ENCODE data around the gene MEMO1. TPM values are rescaled to one million over a fixed set of nuclear protein-coding genes. Genes with fewer than 3 reads are reported as not detected.

Gene MEMO1
- total and polyA plus RNA-seq, 2 donors (not counting 1 experiment from before 2014, with no cell fraction given) = 44.8 to 65.8 TPM

GRCh38 chr2:31932589-31932988, 78.2 kb downstream of the MEMO1 start:
- H3K36me3 ChIP-seq (replicated peaks in 1 of 2; ENCODE audit: control extremely low read depth in 1 of 2, control insufficient read depth in 1 of 2, extremely low read depth in 1 of 2, insufficient read depth in 2 of 2, low read length in 1 of 2) = peaks cover 4 to 11% of the 10 kb centered on the region in 2 experiments
- H3K9me3 Mint-ChIP-seq (ENCODE audit: insufficient read depth) = no peaks in the 10 kb centered on the region
- TF ChIP-seq EZH2 (IDR thresholded peaks at IDR 0.05; ENCODE audit: borderline replicate concordance, insufficient read depth, low read depth, low read length, poor library complexity, severe bottlenecking) (no peak), CTCF (IDR thresholded peaks at IDR 0.05) (no peak)
- ATAC-seq (ENCODE audit: low read depth) (no peak), DNase-seq (no peak)
- no peaks in the 10 kb centered on the region for H3K27me3 Mint-ChIP-seq
- intact Hi-C loops (cut with micrococcal nuclease) = no loop called here
- peaks cover 13% of the 10 kb centered on the region for H3K79me2 ChIP-seq (ENCODE audit: control insufficient read depth, insufficient read depth, low read length)
- ChIA-PET CTCF (no interaction called here), POLR2A (no interaction called here)
- no peaks in the 10 kb centered on the region for H3K9me3 ChIP-seq (ENCODE audit: control extremely low read depth in 1 of 3, control insufficient read depth in 2 of 3, insufficient read depth in 1 of 3, low read length in 2 of 3)
- no peak overlapping the region for H3K9ac ChIP-seq (ENCODE audit: low read length)
- H2AFZ ChIP-seq (ENCODE audit: insufficient read depth, low read depth, low read length, poor library complexity, severe bottlenecking) = no peak overlapping the region
- H3K4me1 ChIP-seq (ENCODE audit: control insufficient read depth in 2 of 2, insufficient read depth in 2 of 2, low read length in 2 of 2) = no peaks in the 10 kb centered on the region
- H3K27ac Mint-ChIP-seq = no peak overlapping the region
- H3K4me3 Mint-ChIP-seq = no peak overlapping the region
- no peaks in the 10 kb centered on the region for H3K27me3 ChIP-seq (replicated peaks in 1 of 4; ENCODE audit: control extremely low read depth in 1 of 4, control insufficient read depth in 3 of 4, insufficient read depth in 4 of 4, low read length in 3 of 4)
- WGBS (ENCODE audit: insufficient coverage) = 92% methylated on average over 2 of the region's 5 CpGs
- H3K4me3 ChIP-seq (ENCODE audit: control extremely low read depth in 1 of 5, extremely low read depth in 1 of 5, insufficient read depth in 1 of 5, low read depth in 2 of 5, low read length in 4 of 5) = no peak overlapping the region
- H3K27ac ChIP-seq (ENCODE audit: low read length in 2 of 2) = no peak overlapping the region
- H4K20me1 ChIP-seq (ENCODE audit: control insufficient read depth, insufficient read depth, low read length, poor library complexity, severe bottlenecking) = peaks cover 6% of the 10 kb centered on the region
- H3K4me2 ChIP-seq (replicated peaks; ENCODE audit: low read depth, low read length, poor library complexity, severe bottlenecking) = no peak overlapping the region
- peaks cover 3% of the 10 kb centered on the region for H3K4me1 Mint-ChIP-seq

- CTCF ChIA-PET = no interaction called here
- Histone ChIP-seq H3K4me2 (replicated peaks; ENCODE audit: low read depth, low read length, poor library complexity, severe bottlenecking) (no peak overlapping the region), H3K9ac (ENCODE audit: low read length) (no peak overlapping the region), H4K20me1 (ENCODE audit: control insufficient read depth, insufficient read depth, low read length, poor library complexity, severe bottlenecking) (peaks cover 6% of the 10 kb centered on the region), H3K79me2 (ENCODE audit: control insufficient read depth, insufficient read depth, low read length) (peaks cover 13% of the 10 kb centered on the region), H3K4me3 (ENCODE audit: control extremely low read depth in 1 of 5, extremely low read depth in 1 of 5, insufficient read depth in 1 of 5, low read depth in 2 of 5, low read length in 4 of 5) (no peak overlapping the region), H3K4me1 (ENCODE audit: control insufficient read depth in 2 of 2, insufficient read depth in 2 of 2, low read length in 2 of 2) (no peaks in the 10 kb centered on the region), H3K9me3 (ENCODE audit: control extremely low read depth in 1 of 3, control insufficient read depth in 2 of 3, insufficient read depth in 1 of 3, low read length in 2 of 3) (no peaks in the 10 kb centered on the region), H3K27ac (ENCODE audit: low read length in 2 of 2) (no peak overlapping the region), H3K36me3 (replicated peaks in 1 of 2; ENCODE audit: control extremely low read depth in 1 of 2, control insufficient read depth in 1 of 2, extremely low read depth in 1 of 2, insufficient read depth in 2 of 2, low read length in 1 of 2) (peaks cover 4 to 11% of the 10 kb centered on the region in 2 experiments), H2AFZ (ENCODE audit: insufficient read depth, low read depth, low read length, poor library complexity, severe bottlenecking) (no peak overlapping the region), H3K27me3 (replicated peaks in 1 of 4; ENCODE audit: control extremely low read depth in 1 of 4, control insufficient read depth in 3 of 4, insufficient read depth in 4 of 4, low read length in 3 of 4) (no peaks in the 10 kb centered on the region)
- H3K4me3 Mint-ChIP-seq = no peak overlapping the region
- no peaks in the 10 kb centered on the region for H3K9me3 Mint-ChIP-seq (ENCODE audit: insufficient read depth)
- ATAC-seq (ENCODE audit: low read depth) (no peak), DNase-seq (no peak)
- H3K27ac Mint-ChIP-seq = no peak overlapping the region
- WGBS (ENCODE audit: insufficient coverage) = 80% methylated on average over 1 of the region's 4 CpGs
- POLR2A ChIA-PET = interaction anchor here (0.6 kb wide), 1 partner anchor 59 kb away, joined by 6 read pairs; no protein-coding TSS in a partner anchor
- intact Hi-C loops (cut with micrococcal nuclease) = no loop called here
- H3K4me1 Mint-ChIP-seq = peaks cover 3% of the 10 kb centered on the region
- TF ChIP-seq EZH2 (IDR thresholded peaks at IDR 0.05; ENCODE audit: borderline replicate concordance, insufficient read depth, low read depth, low read length, poor library complexity, severe bottlenecking) (no peak), CTCF (IDR thresholded peaks at IDR 0.05) (no peak)
- H3K27me3 Mint-ChIP-seq = no peaks in the 10 kb centered on the region
These were observed 78.9 kb downstream of the MEMO1 start for GRCh38 chr2:31931916-31932315.
